DOHH2 (cell line): ENCODE results near the gene MTA2.

Experiments used
- H3F3A ChIP-seq: fragments of 200-600 bp; sonication (generic), shearing (Covaris generic); 2 replicates; pipeline ENCODE4 v1.6.0; 2016; ENCODE audit warnings: antibody characterized with exemption, mild to moderate bottlenecking; ENCODE audit not compliant: control insufficient read depth, insufficient read depth
- H3K27ac ChIP-seq: fragments of 200-600 bp; sonication (generic); 2 replicates; pipeline ENCODE4 v1.5.1; 2014; ENCODE audit warnings: low read depth, mild to moderate bottlenecking, low read length, moderate library complexity
- H3K27me3 ChIP-seq: fragments of 200-600 bp; sonication (generic); 2 replicates; pipeline ENCODE4 v1.6.1; 2014; ENCODE audit warnings: mild to moderate bottlenecking, low read length, mixed read lengths; ENCODE audit not compliant: control insufficient read depth
- H3K36me3 ChIP-seq: fragments of 200-600 bp; sonication (generic); 2 replicates; pipeline ENCODE4 v1.6.1; 2014; ENCODE audit warnings: mild to moderate bottlenecking, low read length, moderate library complexity, mixed read lengths; ENCODE audit not compliant: control insufficient read depth
- H3K4me1 ChIP-seq: fragments of 200-600 bp; sonication (generic); 2 replicates; pipeline ENCODE4 v1.6.1; 2014; ENCODE audit warnings: mild to moderate bottlenecking, low read length, mixed read lengths; ENCODE audit not compliant: control insufficient read depth
- H3K4me2 ChIP-seq: fragments of 200-600 bp; sonication (generic); 2 replicates; pipeline ENCODE4 v1.6.0; 2014; ENCODE audit warnings: mild to moderate bottlenecking, low read length, moderate library complexity
- H3K4me3 ChIP-seq: fragments of 200-600 bp; sonication (generic); 2 replicates; pipeline ENCODE4 v1.5.1; 2014; ENCODE audit warnings: mild to moderate bottlenecking, low read length, mixed read lengths
- H3K79me2 ChIP-seq: fragments of 200-600 bp; sonication (generic); 2 replicates; pipeline ENCODE4 v1.6.1; 2014; ENCODE audit warnings: mild to moderate bottlenecking, low read length, mixed read lengths; ENCODE audit not compliant: control insufficient read depth
- H3K9me2 ChIP-seq: fragments of 200-600 bp; sonication (generic); replicated peaks from 2 replicates; pipeline ENCODE4 v1.6.1; 2014; ENCODE audit warnings: mild to moderate bottlenecking, low read length, mixed read lengths; ENCODE audit not compliant: control insufficient read depth
- H3K9me3 ChIP-seq: fragments of 200-600 bp; sonication (generic); 2 replicates; pipeline ENCODE4 v1.6.1; 2014; ENCODE audit warnings: antibody characterized with exemption, low read length, mixed read lengths; ENCODE audit not compliant: control insufficient read depth, insufficient read depth
- H4K20me1 ChIP-seq: fragments of 200-600 bp; sonication (generic); 2 replicates; pipeline ENCODE4 v1.6.0; 2014; ENCODE audit warnings: low read depth, mild to moderate bottlenecking, antibody characterized with exemption, low read length, moderate library complexity; ENCODE audit not compliant: control insufficient read depth, insufficient read depth
- EZH2phosphoT487 ChIP-seq: fragments of 200-600 bp; sonication (generic); IDR thresholded peaks from 2 replicates; pipeline ENCODE4 v1.6.1; 2017; ENCODE audit warnings: borderline replicate concordance, mild to moderate bottlenecking, antibody characterized with exemption, low read length, moderate library complexity, mixed read lengths
- TF ChIP-seq, protein P1 (sequence below): fragments of 200-600 bp; sonication (generic); IDR thresholded peaks from one replicate; pipeline ENCODE4 v1.5.1; 2014; ENCODE audit warnings: antibody characterized with exemption, mild to moderate bottlenecking, low read depth, low read length; ENCODE audit not compliant: poor library complexity, severe bottlenecking

Gene MTA2

GRCh38 chr11:62645946-62646824, 44.5 kb upstream of the MTA2 start, which contains the start of gene GANAB:
Gene GANAB, minus strand, starts transcription at chr11:62646613. Its CDS starts 14 bp downstream, at chr11:62646599.
- Histone ChIP-seq H3K4me1 (peaks cover 29% of the 10 kb centered on the region), H3K9me2 (no peaks in the 10 kb centered on the region), H3K4me3 (peak within 1 kb of the TSS; percentile 97), H3K36me3 (peaks cover 72% of the 10 kb centered on the region), H4K20me1 (peaks cover 3% of the 10 kb centered on the region; the same call in 1 of the 2 replicates), H3F3A (no peaks in the 10 kb centered on the region), H3K4me2 (peak within 1 kb of the TSS; percentile 87), H3K27me3 (no peaks in the 10 kb centered on the region), H3K27ac (peak within 1 kb of the TSS; percentile 78), H3K9me3 (no peaks in the 10 kb centered on the region), H3K79me2 (peaks cover 84% of the 10 kb centered on the region)
- TF ChIP-seq, protein P1, sequence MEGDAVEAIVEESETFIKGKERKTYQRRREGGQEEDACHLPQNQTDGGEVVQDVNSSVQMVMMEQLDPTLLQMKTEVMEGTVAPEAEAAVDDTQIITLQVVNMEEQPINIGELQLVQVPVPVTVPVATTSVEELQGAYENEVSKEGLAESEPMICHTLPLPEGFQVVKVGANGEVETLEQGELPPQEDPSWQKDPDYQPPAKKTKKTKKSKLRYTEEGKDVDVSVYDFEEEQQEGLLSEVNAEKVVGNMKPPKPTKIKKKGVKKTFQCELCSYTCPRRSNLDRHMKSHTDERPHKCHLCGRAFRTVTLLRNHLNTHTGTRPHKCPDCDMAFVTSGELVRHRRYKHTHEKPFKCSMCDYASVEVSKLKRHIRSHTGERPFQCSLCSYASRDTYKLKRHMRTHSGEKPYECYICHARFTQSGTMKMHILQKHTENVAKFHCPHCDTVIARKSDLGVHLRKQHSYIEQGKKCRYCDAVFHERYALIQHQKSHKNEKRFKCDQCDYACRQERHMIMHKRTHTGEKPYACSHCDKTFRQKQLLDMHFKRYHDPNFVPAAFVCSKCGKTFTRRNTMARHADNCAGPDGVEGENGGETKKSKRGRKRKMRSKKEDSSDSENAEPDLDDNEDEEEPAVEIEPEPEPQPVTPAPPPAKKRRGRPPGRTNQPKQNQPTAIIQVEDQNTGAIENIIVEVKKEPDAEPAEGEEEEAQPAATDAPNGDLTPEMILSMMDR = no peak

DNA sequence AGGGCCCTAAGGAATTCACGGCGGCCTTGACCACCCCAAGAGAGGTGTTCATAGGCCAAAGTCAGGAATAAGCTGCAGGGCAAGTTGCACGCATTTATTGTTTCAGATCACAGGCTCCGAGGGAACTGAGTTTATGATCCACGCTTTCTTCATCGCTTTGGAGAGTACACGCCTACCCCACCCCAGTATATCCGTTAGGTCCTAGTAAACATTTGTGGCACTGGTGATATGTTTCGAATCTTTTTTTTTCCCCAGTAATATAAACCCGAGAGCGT, 43.9 kb upstream of the MTA2 start:
- Histone ChIP-seq H3K27me3 (no peaks in the 10 kb centered on the region), H3K4me1 (peaks cover 26% of the 10 kb centered on the region), H3K36me3 (peaks cover 73% of the 10 kb centered on the region), H3K27ac (peak overlapping the region; percentile 78), H3K9me2 (no peaks in the 10 kb centered on the region), H3K79me2 (peaks cover 84% of the 10 kb centered on the region), H3K4me3 (peak overlapping the region; percentile 97), H4K20me1 (peaks cover 3% of the 10 kb centered on the region; the same call in 1 of the 2 replicates), H3F3A (no peaks in the 10 kb centered on the region), H3K9me3 (no peaks in the 10 kb centered on the region), H3K4me2 (peak overlapping the region; percentile 87)
- no peak for TF ChIP-seq EZH2phosphoT487
- TF ChIP-seq, protein P1 = no peak

DNA sequence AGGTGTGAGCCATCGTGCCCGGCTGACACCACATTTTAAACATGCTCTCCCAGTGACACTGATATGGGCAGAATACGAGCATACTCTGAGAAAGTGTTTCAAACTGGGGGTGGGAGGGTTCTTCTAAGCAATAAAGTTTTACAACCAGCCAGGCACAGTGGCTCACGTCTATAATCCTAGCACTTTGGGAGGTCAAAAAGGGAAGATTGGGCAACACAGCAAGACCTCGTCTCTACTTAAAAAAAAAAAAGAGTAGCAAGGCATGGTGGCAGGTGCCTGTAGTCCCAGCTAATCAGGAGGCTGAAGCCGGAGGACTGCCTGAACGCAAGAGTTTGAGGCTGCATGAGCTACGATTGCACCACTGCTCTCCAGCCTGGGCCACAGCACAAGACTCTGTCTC, 42.6 kb upstream of the MTA2 start:
- Histone ChIP-seq H3K4me2 (no peak overlapping the region), H3K79me2 (peaks cover 82% of the 10 kb centered on the region)
- no peak for TF ChIP-seq EZH2phosphoT487
- TF ChIP-seq, protein P1 = no peak

More for the DNA sequence above, 42.6 kb upstream of the MTA2 start:
- no peak overlapping the region for H3K4me3 ChIP-seq
- no peaks in the 10 kb centered on the region for H3K27me3 ChIP-seq
- peaks cover 70% of the 10 kb centered on the region for H3K36me3 ChIP-seq
- peaks cover 25% of the 10 kb centered on the region for H3K4me1 ChIP-seq
- H3F3A ChIP-seq = no peaks in the 10 kb centered on the region
- H3K9me3 ChIP-seq = no peaks in the 10 kb centered on the region
- H3K27ac ChIP-seq = no peak overlapping the region
- H3K9me2 ChIP-seq = no peaks in the 10 kb centered on the region
- H4K20me1 ChIP-seq = peaks cover 3% of the 10 kb centered on the region; the same call in 1 of the 2 replicates
